ENCODE measurements around the gene PTGIS.

DNA sequence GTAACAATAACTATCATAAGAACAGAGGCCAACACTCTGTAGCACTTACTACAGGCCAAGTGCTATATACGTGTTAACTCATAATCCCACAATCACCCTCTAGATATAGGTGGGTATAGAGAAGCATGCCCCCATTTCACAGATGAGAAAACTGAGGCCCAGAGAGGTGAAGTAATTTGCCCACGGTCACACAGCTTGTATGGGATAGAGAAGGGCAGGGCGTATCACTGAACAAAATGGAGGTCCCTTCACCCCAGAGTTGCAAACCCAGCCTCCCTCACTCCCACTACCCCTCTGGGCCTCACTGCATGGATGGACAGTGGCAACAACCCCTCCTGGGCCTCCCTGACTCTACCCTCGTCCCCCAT, 31.8 kb upstream of the PTGIS start:
- TF ChIP-seq CTCF (IDR thresholded peaks at IDR 0.05): no peak
- no peak for TF ChIP-seq POLR2AphosphoS5 (IDR thresholded peaks at IDR 0.05)
